NCI-H2029 (cell line): ENCODE data around the gene MAPK4.
"Not testable (repeated sequence)": the region's sequence is repeated elsewhere in the genome, so short reads cannot be mapped to it uniquely, and the experiment has no call there.

Source experiments
- DNase-seq: peaks from one replicate; lab custom pipeline; 2025; lab: John Stamatoyannopoulos, UW

MAPK4 gene

GRCh38 chr18:50559752-50560680 lies at the start of gene MAPK4:
MAPK4 (plus strand) TSS chr18:50560087; CDS start chr18:50663959, 103,872 bp downstream.
- DNase-seq, result peak; percentile 5

- not testable (repeated sequence) for DNase-seq
Observed at GRCh38 chr18:50517277-50517676, 42.6 kb upstream of the MAPK4 start.

- no peak for DNase-seq
Observed at GRCh38 chr18:50518787-50519546, 40.9 kb upstream of the MAPK4 start.

GRCh38 chr18:50523165-50523564 lies 36.7 kb upstream of the MAPK4 start:
- no peak for DNase-seq

GRCh38 chr18:50527636-50528307 lies 32.1 kb upstream of the MAPK4 start:
- peak; percentile 9 for DNase-seq

- DNase-seq, result no peak
Observed at GRCh38 chr18:50528806-50529205, 31.1 kb upstream of the MAPK4 start.

- DNase-seq, result not testable (repeated sequence)
Observed at GRCh38 chr18:50533822-50534221, 26.1 kb upstream of the MAPK4 start.

GRCh38 chr18:50544476-50544875 lies 15.4 kb upstream of the MAPK4 start:
- DNase-seq, result not testable (repeated sequence)

GRCh38 chr18:50545936-50546335 lies 14.0 kb upstream of the MAPK4 start:
- DNase-seq, result no peak

- DNase-seq, result no peak
Observed at GRCh38 chr18:50548160-50548559, 11.7 kb upstream of the MAPK4 start.

- not testable (repeated sequence) for DNase-seq
Observed at GRCh38 chr18:50551651-50552050, 8.2 kb upstream of the MAPK4 start.

- peak; percentile 14 for DNase-seq
Observed at GRCh38 chr18:50558157-50558556, 1.7 kb upstream of the MAPK4 start.

GRCh38 chr18:50558948-50559751 lies 737 bp upstream of the MAPK4 start:
- DNase-seq, result no peak

GRCh38 chr18:50560681-50561629 lies 1.1 kb downstream of the MAPK4 start:
- DNase-seq, result peak; percentile 12

- DNase-seq, result not testable (repeated sequence)
Observed at GRCh38 chr18:50562258-50562657, 2.4 kb downstream of the MAPK4 start.

- DNase-seq, result no peak
Observed at GRCh38 chr18:50562686-50563085, 2.8 kb downstream of the MAPK4 start.

GRCh38 chr18:50563376-50563775 lies 3.5 kb downstream of the MAPK4 start:
- DNase-seq, result no peak

GRCh38 chr18:50569930-50570329 lies 10.0 kb downstream of the MAPK4 start:
- no peak for DNase-seq

GRCh38 chr18:50571606-50572005 lies 11.7 kb downstream of the MAPK4 start:
- no peak for DNase-seq

- DNase-seq, result not testable (repeated sequence)
Observed at GRCh38 chr18:50573196-50573595, 13.3 kb downstream of the MAPK4 start.
